ENCODE results near the gene NOL9. TPM values are rescaled to one million over a fixed set of nuclear protein-coding genes. Genes with fewer than 3 reads are reported as not detected.

The NOL9 gene
- total and polyA plus RNA-seq, 9 of the 15 experiments (the other 6 are each of a cell fraction or from before 2014, with no cell fraction given) = 5.6 to 76.5 (median 47.3) TPM

GRCh38 chr1:6601923-6602668 is 47.8 kb upstream of the NOL9 start (continued):
- TF ChIP-seq MEF2D (tag; conservative IDR thresholded peaks at IDR 0.05; ENCODE audit: low read depth) (no peak), RBM15 (IDR thresholded peaks at IDR 0.05; ENCODE audit: insufficient read depth, low read length) (no peak), KLF13 (tag; IDR thresholded peaks at IDR 0.05; ENCODE audit: borderline replicate concordance, low read depth) (0 out of 2 replicates have a peak, but pooled peaks have one; percentile 11), ARHGAP35 (IDR thresholded peaks at IDR 0.05; ENCODE audit: partially characterized antibody) (no peak), RBM22 (IDR thresholded peaks at IDR 0.05; ENCODE audit: low read depth, low read length, poor library complexity, severe bottlenecking) (no peak), FOXJ2 (tag; IDR thresholded peaks at IDR 0.05) (0 out of 2 replicates have a peak, but pooled peaks have one; percentile 61), NONO (IDR thresholded peaks at IDR 0.05; ENCODE audit: low read depth in 2 of 2, low read length in 1 of 2) (peak in 1 of 2 experiments; percentile 40; a peak in 1 of 4 replicates), YBX1 (IDR thresholded peaks at IDR 0.05) (no peak), ZNF146 (CRISPR knock-in tag; IDR thresholded peaks at IDR 0.05; ENCODE audit: unreplicated experiment) (peak; percentile 36), HNRNPL (IDR thresholded peaks at IDR 0.05; ENCODE audit: low read depth, low read length) (peak; percentile 29; the same call in 1 of the 2 replicates), CCAR2 (IDR thresholded peaks at IDR 0.05; ENCODE audit: low read depth, low read length) (no peak), PREB (CRISPR knock-in tag; IDR thresholded peaks at IDR 0.05) (peak; percentile 31; the same call in 1 of the 2 replicates), BRF1 (IDR thresholded peaks at IDR 0.05; ENCODE audit: borderline replicate concordance, extremely low read depth, insufficient read length) (no peak), ZBTB40 (IDR thresholded peaks at IDR 0.05) (no peak), ZBTB40 (CRISPR knock-in tag; IDR thresholded peaks at IDR 0.05) (no peak), ZNF175 (CRISPR knock-in tag; IDR thresholded peaks at IDR 0.05; ENCODE audit: low read depth) (no peak), HNRNPH1 (optimal IDR thresholded peaks at IDR 0.05; ENCODE audit: low read depth, low read length) (no peak), ZNF239 (CRISPR knock-in tag; IDR thresholded peaks at IDR 0.05) (peak; percentile 31; the same call in 1 of the 2 replicates)
